Tongue (tissue), 2 donors: ENCODE data around the gene SKOR2. TPM values are rescaled to one million over a fixed set of nuclear protein-coding genes. Genes with fewer than 3 reads are reported as not detected.
"Not testable (repeated sequence)": the region's sequence is repeated elsewhere in the genome, so short reads cannot be mapped to it uniquely, and the experiment has no call there.

ENCODE experiments used
- DNase-seq: peaks from one replicate; pipeline ENCODE4 v3.0.0-alpha.2; 2015
- total RNA-seq: library from RNA; depleted of rRNA; stranded (reverse); fragments of >200 nt; gene quantifications from one replicate; pipeline ENCODE4 v1.2.3, GENCODE V29; 2014

The SKOR2 gene
- total RNA-seq, 1 donor from 2014 or later, result not detected

GRCh38 chr18:47254341-47254939, 3.0 kb upstream of the SKOR2 start:
- DNase-seq, result peak; percentile 80

- no peak for DNase-seq
Observed at GRCh38 chr18:47253101-47253654, 1.7 kb upstream of the SKOR2 start.

- no peak for DNase-seq
Observed at GRCh38 chr18:47250391-47251046, 941 bp downstream of the SKOR2 start.

GRCh38 chr18:47249314-47249981, 2.0 kb downstream of the SKOR2 start:
- no peak for DNase-seq

GRCh38 chr18:47248604-47249313, 2.7 kb downstream of the SKOR2 start:
- no peak for DNase-seq

- DNase-seq, result no peak
Observed at GRCh38 chr18:47248115-47248603, 3.3 kb downstream of the SKOR2 start.

- no peak for DNase-seq
Observed at GRCh38 chr18:47247416-47248114, 3.9 kb downstream of the SKOR2 start.

- no peak for DNase-seq
Observed at GRCh38 chr18:47247036-47247415, 4.4 kb downstream of the SKOR2 start.

- no peak for DNase-seq
Observed at GRCh38 chr18:47246027-47246971, 5.2 kb downstream of the SKOR2 start.

- no peak for DNase-seq
Observed at GRCh38 chr18:47244086-47244485, 7.4 kb downstream of the SKOR2 start.

- DNase-seq, result no peak
Observed at GRCh38 chr18:47235096-47235495, 16.4 kb downstream of the SKOR2 start.

GRCh38 chr18:47226660-47227059, 24.8 kb downstream of the SKOR2 start:
- no peak for DNase-seq

- DNase-seq, result peak; percentile 61
Observed at GRCh38 chr18:47215554-47216138, 35.8 kb downstream of the SKOR2 start.

GRCh38 chr18:47209171-47209570, 42.3 kb downstream of the SKOR2 start:
- no peak for DNase-seq

GRCh38 chr18:47206945-47207637, 44.4 kb downstream of the SKOR2 start:
- no peak for DNase-seq

- peak; percentile 54 for DNase-seq
Observed at GRCh38 chr18:47204908-47205522, 46.4 kb downstream of the SKOR2 start.

- no peak for DNase-seq
Observed at GRCh38 chr18:47203626-47204464, 47.6 kb downstream of the SKOR2 start.

- not testable (repeated sequence) for DNase-seq
Observed at GRCh38 chr18:47195961-47196360, 55.5 kb downstream of the SKOR2 start.
